Left lobe of liver (tissue), 2 donors: ENCODE data around the gene GALNT2. TPM values are rescaled to one million over a fixed set of nuclear protein-coding genes. Genes with fewer than 3 reads are reported as not detected.

Source experiments
- ATAC-seq: fragments of 200-7000 bp; cut with Tn5 transposase; one replicate; pipeline ENCODE4 v1.9.1; 2020; ENCODE audit warnings: mild to moderate bottlenecking, moderate library complexity
- DNase-seq: peaks from one replicate; pipeline ENCODE4 v3.0.0-alpha.2; 2020; ENCODE audit warnings: low spot score
- total RNA-seq: library from RNA; stranded (reverse); gene quantifications from one replicate; pipeline ENCODE4 v1.2.1, GENCODE V29; 2021
- donor health status: DM: no; HTN: no; CAD: no; lungs with moderate emphysema.
- donor health status: DM: no; HTN: yes; CAD: no.

GALNT2 gene
- total RNA-seq, 1 donor from 2014 or later, result 83.7 TPM

GRCh38 chr1:230265200-230266115 lies 198.4 kb downstream of the GALNT2 start:
- no peak for DNase-seq
- ATAC-seq, result no peak

GRCh38 chr1:230266456-230266855 lies 199.4 kb downstream of the GALNT2 start:
- ATAC-seq (no peak), DNase-seq (no peak)

GRCh38 chr1:230267338-230268065 lies 200.5 kb downstream of the GALNT2 start:
- ATAC-seq (no peak), DNase-seq (no peak)

- DNase-seq (no peak), ATAC-seq (peak; percentile 82)
Measured at GRCh38 chr1:230268371-230269170, 201.5 kb downstream of the GALNT2 start.

GRCh38 chr1:230270185-230270558 lies 203.1 kb downstream of the GALNT2 start:
- ATAC-seq (no peak), DNase-seq (no peak)

- no peak for DNase-seq
- no peak for ATAC-seq
Measured at GRCh38 chr1:230270559-230271281, 203.7 kb downstream of the GALNT2 start.

- ATAC-seq (no peak), DNase-seq (no peak)
Measured at GRCh38 chr1:230271300-230272035, 204.4 kb downstream of the GALNT2 start.

GRCh38 chr1:230272557-230272956 lies 205.5 kb downstream of the GALNT2 start:
- no peak for DNase-seq
- ATAC-seq, result no peak

GRCh38 chr1:230273141-230273710 lies 206.2 kb downstream of the GALNT2 start:
- no peak for DNase-seq
- ATAC-seq, result no peak

GRCh38 chr1:230274254-230274653 lies 207.2 kb downstream of the GALNT2 start:
- DNase-seq (no peak), ATAC-seq (no peak)

GRCh38 chr1:230276401-230276800 lies 209.4 kb downstream of the GALNT2 start:
- ATAC-seq (no peak), DNase-seq (no peak)

- no peak for ATAC-seq
- no peak for DNase-seq
Measured at GRCh38 chr1:230277201-230278025, 210.4 kb downstream of the GALNT2 start.

- DNase-seq (no peak), ATAC-seq (no peak)
Measured at GRCh38 chr1:230278376-230278775, 211.3 kb downstream of the GALNT2 start.

- ATAC-seq, result no peak
Measured at GRCh38 chr1:230278871-230279582, 212.0 kb downstream of the GALNT2 start.

GRCh38 chr1:230279583-230279945 lies 212.5 kb downstream of the GALNT2 start:
- DNase-seq, result no peak
- no peak for ATAC-seq

More at GRCh38 chr1:230278871-230279582, 212.0 kb downstream of the GALNT2 start:
- DNase-seq, result no peak

- ATAC-seq (no peak), DNase-seq (no peak)
Measured at GRCh38 chr1:230280054-230280795, 213.2 kb downstream of the GALNT2 start.

- ATAC-seq (no peak), DNase-seq (no peak)
Measured at GRCh38 chr1:230280906-230281413, 213.9 kb downstream of the GALNT2 start.
